ENCODE results near the gene SERHL2. TPM values are rescaled to one million over a fixed set of nuclear protein-coding genes. Genes with fewer than 3 reads are reported as not detected.

Gene SERHL2
- total and polyA plus RNA-seq, 2 experiments from 2014 or later = 1.5 to 2.1 TPM

DNA sequence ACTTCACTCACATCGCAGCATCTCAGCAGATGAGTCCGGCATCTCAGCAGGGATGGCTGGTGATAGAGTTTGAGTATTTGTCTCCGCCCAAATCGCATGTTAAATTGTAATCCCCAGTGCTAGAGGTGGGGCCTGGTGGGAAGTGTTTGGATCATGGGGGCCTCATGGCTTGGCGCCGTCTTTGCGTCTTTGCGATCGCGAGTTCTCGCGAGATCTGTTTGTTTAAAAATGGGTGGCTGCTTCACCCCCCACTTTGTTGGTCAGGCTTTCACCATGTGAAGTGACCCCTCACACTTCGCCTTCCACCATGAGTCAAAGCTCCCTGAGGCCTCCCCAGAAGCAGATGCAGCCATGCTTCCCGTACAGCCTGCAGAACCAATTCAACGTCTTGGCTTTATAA is 31.2 kb upstream of the SERHL2 start:
- no peaks in the 10 kb centered on the region for H3K9me2 ChIP-seq (ENCODE audit: insufficient read depth)
- ATAC-seq (no peak), DNase-seq (ENCODE audit: low spot score) (no peak)
- peaks cover 15% of the 10 kb centered on the region for H3K79me2 ChIP-seq (replicated peaks; ENCODE audit: insufficient read depth)
- peak overlapping the region; percentile 94 for H2AFZ ChIP-seq
- H3K4me1 Mint-ChIP-seq = peaks cover 10% of the 10 kb centered on the region
- no peak overlapping the region for H3K4me3 Mint-ChIP-seq
- no peak overlapping the region for H3K27ac ChIP-seq (ENCODE audit: low read depth)
- H3K27me3 Mint-ChIP-seq (ENCODE audit: insufficient read depth, low read depth, poor library complexity) = peaks cover 25% of the 10 kb centered on the region
- H3K27me3 ChIP-seq (ENCODE audit: insufficient read depth) = no peaks in the 10 kb centered on the region; the same call in 1 of the 2 replicates
- TF ChIP-seq CTCF (conservative IDR thresholded peaks at IDR 0.05; ENCODE audit: low read depth in 2 of 2) = no peak
- no peak for TF ChIP-seq JUNB (IDR thresholded peaks at IDR 0.05; ENCODE audit: unreplicated experiment)
- TF ChIP-seq EZH2phosphoT487 (IDR thresholded peaks at IDR 0.05; ENCODE audit: unreplicated experiment) = no peak
- TF ChIP-seq NANOG (IDR thresholded peaks at IDR 0.05; ENCODE audit: borderline replicate concordance) = no peak
- no peak for TF ChIP-seq POLR2AphosphoS5 (IDR thresholded peaks at IDR 0.05; ENCODE audit: low read depth)
- TF ChIP-seq, protein P1, sequence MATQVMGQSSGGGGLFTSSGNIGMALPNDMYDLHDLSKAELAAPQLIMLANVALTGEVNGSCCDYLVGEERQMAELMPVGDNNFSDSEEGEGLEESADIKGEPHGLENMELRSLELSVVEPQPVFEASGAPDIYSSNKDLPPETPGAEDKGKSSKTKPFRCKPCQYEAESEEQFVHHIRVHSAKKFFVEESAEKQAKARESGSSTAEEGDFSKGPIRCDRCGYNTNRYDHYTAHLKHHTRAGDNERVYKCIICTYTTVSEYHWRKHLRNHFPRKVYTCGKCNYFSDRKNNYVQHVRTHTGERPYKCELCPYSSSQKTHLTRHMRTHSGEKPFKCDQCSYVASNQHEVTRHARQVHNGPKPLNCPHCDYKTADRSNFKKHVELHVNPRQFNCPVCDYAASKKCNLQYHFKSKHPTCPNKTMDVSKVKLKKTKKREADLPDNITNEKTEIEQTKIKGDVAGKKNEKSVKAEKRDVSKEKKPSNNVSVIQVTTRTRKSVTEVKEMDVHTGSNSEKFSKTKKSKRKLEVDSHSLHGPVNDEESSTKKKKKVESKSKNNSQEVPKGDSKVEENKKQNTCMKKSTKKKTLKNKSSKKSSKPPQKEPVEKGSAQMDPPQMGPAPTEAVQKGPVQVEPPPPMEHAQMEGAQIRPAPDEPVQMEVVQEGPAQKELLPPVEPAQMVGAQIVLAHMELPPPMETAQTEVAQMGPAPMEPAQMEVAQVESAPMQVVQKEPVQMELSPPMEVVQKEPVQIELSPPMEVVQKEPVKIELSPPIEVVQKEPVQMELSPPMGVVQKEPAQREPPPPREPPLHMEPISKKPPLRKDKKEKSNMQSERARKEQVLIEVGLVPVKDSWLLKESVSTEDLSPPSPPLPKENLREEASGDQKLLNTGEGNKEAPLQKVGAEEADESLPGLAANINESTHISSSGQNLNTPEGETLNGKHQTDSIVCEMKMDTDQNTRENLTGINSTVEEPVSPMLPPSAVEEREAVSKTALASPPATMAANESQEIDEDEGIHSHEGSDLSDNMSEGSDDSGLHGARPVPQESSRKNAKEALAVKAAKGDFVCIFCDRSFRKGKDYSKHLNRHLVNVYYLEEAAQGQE (IDR thresholded peaks at IDR 0.05; ENCODE audit: unreplicated experiment) = no peak
- TF ChIP-seq STAT1 (IDR thresholded peaks at IDR 0.05; ENCODE audit: unreplicated experiment) = no peak
- TF ChIP-seq ZNF331 (CRISPR knock-in tag; IDR thresholded peaks at IDR 0.05; ENCODE audit: low read depth) = no peak
- no peak for TF ChIP-seq ETS1 (IDR thresholded peaks at IDR 0.05)
- no peak for TF ChIP-seq ZNF114 (CRISPR knock-in tag; IDR thresholded peaks at IDR 0.05)
- TF ChIP-seq CREB1 (CRISPR knock-in tag; IDR thresholded peaks at IDR 0.05; ENCODE audit: low read depth) = no peak
- H3K36me3 Mint-ChIP-seq (ENCODE audit: low read depth) = peaks cover 8% of the 10 kb centered on the region
- no peak overlapping the region for H3K4me2 ChIP-seq
- H3K27ac Mint-ChIP-seq = no peak overlapping the region
- peaks cover 4% of the 10 kb centered on the region; the same call in 1 of the 2 replicates for H4K20me1 ChIP-seq (replicated peaks; ENCODE audit: insufficient read depth)
- H3K4me3 ChIP-seq = no peak overlapping the region
- peaks cover 11% of the 10 kb centered on the region for H3K4me1 ChIP-seq (ENCODE audit: insufficient read depth)
- H3K9me3 Mint-ChIP-seq = peaks cover 7% of the 10 kb centered on the region; the same call in 2 of the 3 replicates
- peaks cover 25% of the 10 kb centered on the region for H3F3A ChIP-seq (replicated peaks; ENCODE audit: low read depth)
- peaks cover 4% of the 10 kb centered on the region; the same call in 1 of the 2 replicates for H3K36me3 ChIP-seq (ENCODE audit: insufficient read depth)

Data from GM23338 (cell line).